GM18502 (cell line): ENCODE results near the gene SERHL2.
"Not testable (repeated sequence)": the region's sequence is repeated elsewhere in the genome, so short reads cannot be mapped to it uniquely, and the experiment has no call there.

Experiments
- ATAC-seq: cut with Tn5 transposase; IDR thresholded peaks from one replicate; pipeline ENCODE4 v1.9.1; 2021; ENCODE audit warnings: mild to moderate bottlenecking; ENCODE audit not compliant: unreplicated experiment, poor library complexity

SERHL2 gene

DNA sequence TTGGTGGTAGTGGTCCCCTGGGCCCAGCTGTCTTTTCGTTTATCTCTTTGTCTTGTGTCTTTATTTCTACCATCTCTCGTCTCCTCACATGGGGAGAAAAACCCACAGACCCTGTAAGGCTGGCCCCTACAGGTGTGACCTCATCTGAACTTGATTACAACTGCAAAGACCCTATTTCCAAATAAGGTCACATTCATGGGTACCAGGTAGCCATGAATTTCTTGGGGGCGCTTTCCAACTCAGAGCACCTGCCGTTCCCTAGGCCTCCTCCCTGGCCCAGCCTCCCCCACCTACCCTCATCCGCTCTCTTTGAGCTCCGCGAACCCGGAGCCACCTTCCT lies 20.1 kb upstream of the SERHL2 start:
- no peak for ATAC-seq

DNA sequence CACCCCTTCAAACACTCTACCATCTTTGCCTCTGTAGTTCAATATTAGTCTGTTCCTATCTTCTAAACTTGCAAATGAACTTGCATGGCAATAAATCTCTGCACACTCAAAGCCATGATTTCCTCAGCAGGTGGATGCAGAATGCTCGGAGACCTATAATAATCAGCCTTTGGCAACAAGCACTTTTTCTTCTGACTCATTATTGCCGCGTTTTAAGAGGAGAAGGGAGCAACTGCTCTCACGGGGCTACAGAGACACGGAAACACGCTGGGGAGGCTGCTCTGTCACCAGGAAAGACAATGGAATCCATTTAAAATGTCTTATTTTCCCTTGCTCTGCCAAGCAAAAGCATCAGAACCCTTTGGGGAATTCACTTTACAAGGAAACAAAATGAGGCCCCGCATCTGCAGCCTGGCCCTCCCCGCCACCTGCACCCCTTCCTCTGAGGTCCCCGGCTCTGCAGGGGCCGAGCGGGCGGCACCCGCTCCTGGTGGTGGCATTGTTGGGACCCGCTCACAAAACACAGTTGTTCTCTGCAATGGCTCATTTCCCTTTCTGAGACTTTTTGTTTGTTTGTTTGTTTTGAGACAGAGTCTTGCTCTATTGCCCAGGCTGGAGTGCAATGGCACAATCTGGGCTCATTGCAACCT lies 18.5 kb upstream of the SERHL2 start:
- ATAC-seq = not testable (repeated sequence)

DNA sequence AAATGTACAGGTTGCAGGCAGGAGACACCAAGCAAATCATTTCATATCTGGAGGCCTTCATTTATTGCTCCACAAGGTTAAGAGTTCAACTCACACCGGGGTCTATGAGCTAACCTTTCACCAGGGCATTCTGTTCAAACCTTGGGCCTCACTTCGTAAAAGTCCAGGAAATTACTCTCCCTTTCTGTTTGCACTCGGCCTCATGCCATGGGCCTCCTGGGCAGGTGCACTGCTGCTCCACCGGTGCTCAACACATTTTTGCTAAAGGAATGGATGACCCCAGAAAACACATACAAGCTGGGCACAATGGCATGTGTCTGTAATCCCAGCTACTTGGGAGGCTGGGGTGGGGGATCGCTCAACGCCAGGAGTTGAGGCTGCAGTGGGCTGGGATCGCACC lies 17.6 kb upstream of the SERHL2 start:
- ATAC-seq = no peak

DNA sequence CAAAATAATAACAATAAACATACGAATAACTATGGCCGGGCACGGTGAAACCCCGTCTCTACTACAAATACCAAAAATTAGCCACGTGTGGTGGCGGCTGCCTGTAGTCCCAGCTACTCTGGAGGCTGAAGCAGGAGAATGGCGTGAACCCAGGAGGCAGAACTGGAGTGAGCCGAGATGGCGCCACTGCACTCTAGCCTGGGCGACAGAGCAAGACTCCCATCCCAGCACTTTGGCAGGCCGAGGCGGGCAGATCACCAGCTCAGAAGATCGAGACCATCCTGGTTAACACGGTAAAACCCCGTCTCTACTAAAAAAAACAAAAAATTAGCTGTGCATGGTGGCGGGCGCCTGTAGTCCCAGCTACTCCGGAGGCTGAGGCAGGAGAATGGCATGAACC lies 17.1 kb upstream of the SERHL2 start:
- ATAC-seq = not testable (repeated sequence)

DNA sequence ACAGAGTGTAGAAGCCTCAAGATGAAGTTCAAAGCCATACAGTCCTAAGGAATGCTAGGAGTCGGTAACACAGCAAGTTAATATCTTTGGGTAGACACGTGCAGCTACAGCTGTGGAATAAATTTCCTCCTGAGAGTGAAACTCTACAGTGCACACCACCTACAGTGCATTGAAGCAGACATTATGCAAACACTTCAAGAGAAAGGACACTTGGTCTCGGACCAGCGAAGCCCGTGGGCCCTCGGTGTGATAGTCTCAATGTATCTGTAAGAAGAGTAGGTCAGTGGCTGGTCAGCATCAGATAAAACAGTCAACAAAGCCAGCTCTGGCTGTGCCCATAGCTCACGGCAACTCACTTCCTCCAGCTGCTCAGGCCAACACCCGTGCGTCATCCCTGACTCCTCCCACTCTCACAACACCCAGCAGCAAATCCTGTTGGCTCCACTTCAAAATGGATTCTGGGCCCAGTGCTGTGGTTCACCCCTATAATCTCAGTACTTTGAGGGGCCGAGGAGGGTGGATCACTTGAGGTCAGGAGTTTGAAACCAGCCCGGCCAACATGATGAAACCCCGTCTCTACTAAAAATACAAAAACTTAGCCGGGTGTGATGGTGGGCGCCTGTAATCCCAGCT lies 16.4 kb upstream of the SERHL2 start:
- peak; percentile 43 for ATAC-seq

DNA sequence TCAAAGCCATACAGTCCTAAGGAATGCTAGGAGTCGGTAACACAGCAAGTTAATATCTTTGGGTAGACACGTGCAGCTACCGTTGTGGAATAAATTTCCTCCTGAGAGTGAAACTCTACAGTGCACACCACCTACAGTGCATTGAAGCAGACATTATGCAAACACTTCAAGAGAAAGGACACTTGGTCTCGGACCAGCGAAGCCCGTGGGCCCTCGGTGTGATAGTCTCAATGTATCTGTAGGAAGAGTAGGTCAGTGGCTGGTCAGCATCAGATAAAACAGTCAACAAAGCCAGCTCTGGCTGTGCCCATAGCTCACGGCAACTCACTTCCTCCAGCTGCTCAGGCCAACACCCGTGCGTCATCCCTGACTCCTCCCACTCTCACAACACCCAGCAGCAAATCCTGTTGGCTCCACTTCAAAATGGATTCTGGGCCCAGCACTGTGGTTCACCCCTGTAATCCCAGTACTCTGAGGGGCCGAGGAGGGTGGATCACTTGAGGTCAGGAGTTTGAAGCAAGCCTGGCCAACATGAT lies 14.5 kb upstream of the SERHL2 start:
- ATAC-seq = peak; percentile 62

DNA sequence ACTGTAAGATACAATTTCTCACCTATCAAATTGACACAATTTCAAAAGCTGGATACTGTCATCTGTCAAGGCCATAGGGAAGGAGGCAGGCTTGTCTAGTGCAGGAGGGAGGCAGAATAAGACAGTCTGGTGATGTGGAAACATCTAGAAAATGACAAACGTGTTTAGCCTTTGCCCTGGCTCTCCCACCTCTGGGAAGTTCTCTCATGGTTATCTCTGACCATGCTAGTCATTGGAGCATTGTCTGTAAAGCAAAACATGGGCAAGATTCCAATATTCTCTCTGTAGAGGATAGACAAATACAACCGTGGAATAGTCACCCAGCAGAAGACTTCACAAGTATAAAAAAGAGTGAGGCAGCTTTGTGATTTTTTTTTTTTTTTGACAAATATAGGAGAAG lies 9.1 kb upstream of the SERHL2 start:
- ATAC-seq = no peak

DNA sequence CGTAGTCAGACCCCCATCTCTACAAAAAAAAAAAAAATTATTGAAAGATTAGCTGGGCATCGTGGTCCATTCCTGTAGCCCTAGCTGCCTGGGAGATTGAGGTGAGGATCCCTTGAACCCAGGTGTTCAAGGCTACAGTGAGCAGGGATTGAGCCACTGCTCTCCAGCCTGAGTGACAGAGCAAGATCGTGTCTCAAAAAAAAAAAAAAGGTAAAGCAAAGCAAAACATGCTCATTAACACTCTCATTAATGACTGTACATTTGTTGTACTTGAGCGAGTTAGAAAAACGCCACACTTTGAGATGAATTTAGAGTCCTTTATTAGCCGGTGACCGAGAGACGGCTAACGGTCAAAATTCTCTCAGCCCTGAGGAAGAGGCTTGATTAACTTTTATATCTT lies 6.2 kb upstream of the SERHL2 start:
- ATAC-seq = no peak

DNA sequence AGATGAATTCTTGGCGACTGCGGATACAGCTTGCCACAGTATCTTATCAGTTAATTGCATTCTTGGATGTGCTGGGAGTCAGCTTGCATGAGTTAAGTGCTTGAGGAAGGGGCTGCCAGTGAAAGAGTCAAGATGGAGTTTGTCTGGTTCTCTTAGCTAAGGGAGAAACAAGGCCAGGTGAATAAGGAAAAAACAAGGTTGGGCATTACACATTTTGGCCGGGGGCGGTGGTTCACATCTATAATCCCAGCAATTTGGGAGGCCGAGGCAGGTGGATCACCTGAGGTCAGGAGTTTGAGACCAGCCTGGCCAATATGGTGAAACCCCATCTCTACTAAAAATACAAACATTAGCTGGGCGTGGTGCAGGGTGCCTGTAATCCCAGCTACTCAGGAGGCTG lies 5.6 kb upstream of the SERHL2 start:
- not testable (repeated sequence) for ATAC-seq

DNA sequence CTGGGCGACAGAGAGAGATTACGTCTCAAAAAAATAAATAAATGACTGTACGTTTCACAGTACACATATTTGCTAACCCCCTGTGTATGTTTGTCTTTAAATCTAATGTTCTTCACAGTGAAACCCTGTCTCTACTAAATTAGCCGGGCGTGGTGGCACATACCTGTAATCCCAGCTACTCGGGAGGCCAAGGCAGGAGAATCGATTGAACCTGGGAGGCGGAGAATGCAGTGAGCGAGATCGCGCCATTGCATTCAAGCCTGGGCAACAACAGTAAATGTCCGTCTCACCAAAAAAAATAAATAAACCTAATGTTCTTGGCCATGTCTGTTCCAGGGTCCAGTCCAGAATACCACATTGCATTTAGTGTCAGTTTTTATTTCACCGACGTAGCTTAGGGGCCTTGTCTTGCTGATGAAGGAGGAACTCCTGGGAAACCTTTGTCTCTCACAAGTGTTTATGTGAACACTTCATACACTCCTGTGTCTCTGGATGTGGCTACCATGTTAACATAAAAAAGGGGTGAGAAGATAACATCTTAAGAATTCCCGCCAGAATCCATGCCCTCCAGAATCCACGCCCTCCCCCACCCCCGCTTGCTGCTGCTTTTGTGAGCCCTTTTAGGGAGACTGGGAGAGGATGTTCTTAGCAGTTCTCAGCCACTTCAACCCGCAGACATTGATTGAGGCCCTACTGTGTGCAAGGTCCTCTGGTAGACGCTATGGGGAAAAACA lies 5.0 kb upstream of the SERHL2 start:
- no peak for ATAC-seq

DNA sequence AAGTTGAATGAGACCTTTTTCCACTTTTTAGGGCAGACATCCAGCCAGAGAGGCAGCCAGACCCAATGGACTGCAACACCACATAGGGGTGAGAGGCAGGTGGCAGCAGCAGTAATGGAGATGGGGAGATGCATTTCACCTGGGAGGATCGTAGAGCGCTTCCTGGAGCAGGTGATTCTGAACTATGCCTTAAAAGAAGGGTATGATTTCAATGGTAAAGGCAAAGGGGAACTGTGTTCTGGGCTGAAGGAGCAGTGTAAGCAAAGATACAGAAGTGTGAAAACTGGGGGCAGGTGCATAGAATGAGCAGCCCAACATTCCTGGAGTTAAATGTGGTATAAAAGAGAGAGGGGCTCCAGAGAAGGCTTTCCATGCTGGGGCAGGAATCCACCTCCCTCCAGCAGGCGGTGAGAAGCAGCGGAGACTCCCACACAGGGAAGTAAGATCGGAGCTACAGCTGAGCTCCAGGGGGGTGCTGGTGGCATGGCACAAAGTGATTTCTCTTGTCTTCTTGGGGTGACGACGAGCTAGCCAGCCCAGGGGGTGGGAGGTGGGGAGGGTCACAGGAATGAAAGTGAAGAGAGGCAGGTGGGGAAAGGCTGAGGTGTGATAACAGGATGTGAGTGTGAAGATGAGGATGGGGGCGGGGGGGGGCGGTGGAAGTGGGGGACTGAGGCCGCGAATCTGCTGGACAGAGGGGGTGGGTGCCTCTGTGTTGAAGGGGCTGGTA lies 4.3 kb upstream of the SERHL2 start:
- no peak for ATAC-seq

DNA sequence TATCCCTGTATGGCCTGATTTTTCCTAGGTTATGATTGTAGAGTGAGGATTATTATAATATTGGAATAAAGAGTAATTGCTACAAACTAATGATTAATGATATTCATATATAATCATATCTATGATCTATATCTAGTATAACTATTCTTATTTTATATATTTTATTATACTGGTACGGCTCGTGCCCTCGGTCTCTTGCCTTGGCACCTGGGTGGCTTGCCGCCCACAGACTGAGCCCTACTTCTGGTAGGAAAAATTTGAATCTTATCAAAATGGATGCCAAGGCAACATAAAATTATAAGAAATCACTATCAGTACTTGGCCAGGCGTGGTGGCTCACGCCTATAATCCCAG lies 1.5 kb upstream of the SERHL2 start:
- ATAC-seq = not testable (repeated sequence)

DNA sequence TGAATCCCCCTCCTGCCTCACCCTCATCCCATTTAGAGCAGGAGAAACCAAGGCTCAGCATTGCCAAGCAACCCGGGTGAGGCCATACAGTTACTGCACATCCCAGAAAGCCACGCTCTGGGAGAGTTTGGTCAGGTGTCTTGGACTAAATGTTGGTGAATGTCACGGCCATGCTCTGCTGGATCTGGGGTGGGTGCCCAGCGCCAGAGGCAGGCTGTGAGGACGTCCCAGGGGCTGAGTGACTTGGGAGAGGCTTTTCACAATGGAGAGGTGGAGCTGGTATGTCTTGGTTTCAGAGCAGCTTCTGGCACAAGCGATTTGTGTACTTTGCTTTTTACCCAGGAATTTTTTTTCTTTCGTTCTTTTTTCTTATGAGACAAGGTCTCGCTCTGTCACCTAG lies 6.6 kb downstream of the SERHL2 start:
- no peak for ATAC-seq

DNA sequence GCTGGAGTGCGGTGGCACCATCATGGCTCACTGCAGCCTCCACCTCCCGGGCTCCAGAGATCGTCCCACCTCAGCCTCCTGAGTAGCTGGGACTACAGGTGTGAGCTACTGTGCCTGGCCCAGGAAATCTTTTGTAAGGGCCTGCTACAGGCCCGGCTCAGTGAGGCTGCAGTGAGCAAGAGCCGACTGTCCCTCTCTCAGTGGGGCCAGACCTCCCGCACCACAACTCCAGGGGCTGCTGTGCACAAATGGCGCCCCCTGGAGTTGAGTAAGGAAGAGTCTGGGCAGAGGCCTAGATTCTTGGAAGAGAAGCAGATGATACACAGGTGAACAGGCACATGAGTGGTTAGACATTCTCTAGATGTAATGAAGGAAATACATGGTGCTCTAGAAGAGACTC lies 7.0 kb downstream of the SERHL2 start:
- ATAC-seq = no peak

DNA sequence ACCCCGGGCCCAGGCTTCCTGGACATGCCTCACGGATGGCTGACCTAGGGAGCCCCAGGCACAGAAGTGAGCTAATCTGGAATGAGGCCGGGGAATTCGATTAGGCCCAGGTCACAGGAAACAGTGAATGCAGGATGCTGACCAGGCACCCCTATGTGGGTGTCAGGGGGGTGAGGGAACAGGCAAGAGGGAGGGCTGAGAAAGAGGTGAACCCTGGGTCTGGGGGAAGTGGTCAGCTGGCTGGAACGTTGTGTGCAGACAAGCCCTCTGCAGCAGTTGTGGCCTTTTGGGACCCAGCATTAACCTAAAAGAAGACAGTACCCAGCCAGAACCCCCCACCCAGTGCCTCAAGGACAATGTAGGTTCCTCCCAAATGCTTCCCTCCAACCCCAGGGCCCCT lies 8.1 kb downstream of the SERHL2 start:
- ATAC-seq = no peak

DNA sequence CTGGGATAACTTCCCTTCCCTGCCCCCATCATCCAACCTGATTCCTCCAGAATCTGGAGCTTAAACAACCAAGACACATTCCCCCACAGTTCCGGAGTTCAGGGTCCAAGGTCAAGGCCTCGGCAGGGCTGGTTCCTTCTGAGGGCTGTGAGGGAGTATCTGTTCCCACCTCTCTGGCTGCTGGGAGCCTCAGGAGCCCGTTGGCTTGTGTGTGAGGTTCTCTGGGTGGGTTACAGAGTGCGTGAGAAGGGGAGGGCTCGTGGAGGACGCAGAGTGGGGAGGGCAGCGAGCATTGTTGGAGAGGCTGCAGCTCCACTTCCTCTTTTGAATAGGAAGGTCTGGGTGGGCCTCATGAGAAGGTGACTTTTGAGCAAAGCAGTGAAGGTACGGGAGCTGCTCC lies 8.5 kb downstream of the SERHL2 start:
- ATAC-seq = no peak

DNA sequence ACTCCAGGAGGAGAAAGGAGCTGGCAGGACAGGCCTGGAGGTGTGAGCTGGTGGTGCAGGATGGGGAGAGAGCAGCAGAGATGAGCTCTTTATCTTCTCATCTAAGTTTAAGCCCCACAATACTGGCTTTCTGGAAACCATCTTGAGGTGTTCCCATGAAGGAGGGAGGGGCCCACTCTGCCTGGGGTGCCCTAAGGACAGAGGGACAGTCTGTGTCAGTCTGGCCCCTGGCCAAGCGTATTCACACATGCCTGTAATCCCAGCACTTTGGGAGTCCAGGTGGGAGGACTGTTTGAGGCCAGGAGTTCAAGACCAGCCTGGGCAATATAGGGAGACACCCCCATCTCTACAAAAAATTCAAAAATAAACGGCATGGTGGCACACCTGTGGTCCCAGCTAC lies 8.9 kb downstream of the SERHL2 start:
- no peak for ATAC-seq

DNA sequence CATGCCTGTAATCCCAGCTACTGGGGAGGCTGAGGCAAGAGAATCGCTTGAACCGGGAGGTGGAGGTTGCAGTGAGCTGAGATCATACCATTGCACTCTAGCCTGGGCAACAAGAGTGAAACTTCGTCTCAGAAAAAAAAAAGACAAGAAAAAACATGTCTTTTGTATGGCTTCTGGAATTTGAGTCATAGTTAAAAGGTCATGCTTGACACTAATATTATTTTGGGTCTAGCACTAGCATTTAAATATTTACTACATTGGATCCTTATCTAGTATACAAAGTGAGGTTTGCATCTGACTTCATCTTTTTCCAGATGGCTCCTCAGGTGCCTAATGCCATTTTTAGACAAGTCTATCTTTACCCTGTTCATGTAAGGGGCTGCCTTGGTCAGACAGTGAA lies 10.2 kb downstream of the SERHL2 start:
- ATAC-seq = not testable (repeated sequence)

DNA sequence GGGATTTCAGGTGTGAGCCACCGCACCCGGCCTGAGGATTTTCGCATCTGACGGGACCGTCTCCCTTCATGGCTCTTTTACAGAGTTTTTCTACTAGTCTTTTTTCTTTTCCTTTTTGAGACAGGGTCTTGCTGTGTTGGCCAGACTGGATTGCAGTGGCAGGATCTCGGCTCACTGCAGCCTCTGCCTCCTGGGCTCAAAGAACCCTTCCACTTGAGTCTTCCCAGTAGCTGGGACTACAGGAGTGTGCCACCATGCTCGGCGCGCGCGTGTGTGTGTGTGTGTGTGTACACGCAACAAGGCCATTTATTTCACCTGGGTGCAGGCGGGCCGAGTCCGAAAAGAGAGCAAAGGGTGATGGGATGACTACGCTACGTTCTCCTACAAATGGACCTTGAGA lies 10.9 kb downstream of the SERHL2 start:
- ATAC-seq = no peak

DNA sequence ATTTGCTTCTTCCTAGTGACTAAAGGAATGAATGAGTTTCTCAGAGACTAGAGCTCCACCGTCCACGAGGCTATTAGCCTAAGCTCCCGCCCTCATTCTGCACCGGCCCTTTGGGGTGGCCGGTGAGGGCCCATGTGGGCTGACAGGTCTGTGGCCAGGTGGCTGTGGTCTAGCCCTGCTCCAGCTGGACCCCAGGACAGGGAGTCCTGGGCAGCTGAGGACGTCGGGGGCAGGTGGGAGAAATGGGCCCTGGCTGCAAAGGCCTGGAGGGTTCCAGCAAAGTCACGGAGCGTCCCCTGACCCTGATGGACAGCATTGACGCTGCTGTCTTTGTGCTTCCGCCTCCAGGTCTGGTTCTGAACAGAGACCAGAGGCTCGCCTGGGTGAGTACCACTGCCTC lies 12.2 kb downstream of the SERHL2 start:
- no peak for ATAC-seq

DNA sequence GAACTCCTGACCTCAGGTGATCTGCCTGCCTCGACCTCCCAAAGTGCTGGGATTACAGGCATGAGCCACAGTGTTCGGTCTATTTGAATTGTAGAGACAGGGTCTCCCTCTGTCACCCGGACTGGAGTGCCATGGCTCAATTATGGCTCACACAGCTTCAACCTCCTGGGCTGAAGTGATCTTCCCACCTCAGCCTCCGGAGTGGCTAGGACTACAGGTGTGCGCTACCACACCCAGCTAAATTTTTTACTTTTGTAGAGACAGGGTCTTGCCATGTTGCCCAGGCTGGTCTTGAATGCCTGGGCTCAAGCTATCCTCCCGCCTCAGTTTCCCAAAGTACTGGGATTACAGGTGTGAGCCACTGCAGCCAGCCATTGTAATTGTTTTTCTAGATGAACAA lies 14.2 kb downstream of the SERHL2 start:
- ATAC-seq = not testable (repeated sequence)
